GM12801 (cell line): ENCODE results near the gene RCCD1.

Experiments
- TF ChIP-seq, protein P1 (sequence below): IDR thresholded peaks from one replicate; pipeline ENCODE4 v1.5.1; 2011; ENCODE audit warnings: control low read depth; ENCODE audit not compliant: insufficient read length; ENCODE audit errors: extremely low read depth

Gene RCCD1

DNA sequence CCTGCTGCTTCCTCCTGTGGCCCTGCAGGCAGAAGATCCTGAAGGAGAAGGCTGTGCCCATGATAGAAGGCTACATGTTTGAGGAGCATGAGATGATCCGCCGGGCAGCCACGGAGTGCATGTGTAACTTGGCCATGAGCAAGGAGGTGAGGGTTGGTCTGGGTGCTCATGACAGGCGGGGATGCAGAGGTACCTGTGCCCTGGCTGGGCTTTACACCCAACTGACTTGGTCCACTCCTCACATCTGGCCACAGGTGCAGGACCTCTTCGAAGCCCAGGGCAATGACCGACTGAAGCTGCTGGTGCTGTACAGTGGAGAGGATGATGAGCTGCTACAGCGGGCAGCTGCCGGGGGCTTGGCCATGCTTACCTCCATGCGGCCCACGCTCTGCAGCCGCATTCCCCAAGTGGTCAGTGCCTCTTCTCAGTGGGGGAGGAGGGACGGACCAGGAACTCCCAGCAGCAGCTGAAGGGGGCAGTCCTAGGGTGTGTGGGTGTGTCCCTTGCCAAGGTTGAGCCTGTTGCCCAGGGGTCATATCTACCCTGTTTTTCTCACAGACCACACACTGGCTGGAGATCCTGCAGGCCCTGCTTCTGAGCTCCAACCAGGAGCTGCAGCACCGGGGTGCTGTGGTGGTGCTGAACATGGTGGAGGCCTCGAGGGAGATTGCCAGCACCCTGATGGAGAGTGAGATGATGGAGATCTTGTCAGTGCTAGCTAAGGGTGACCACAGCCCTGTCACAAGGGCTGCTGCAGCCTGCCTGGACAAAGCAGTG lies 1.6 kb upstream of the RCCD1 start:
- TF ChIP-seq, protein P1, sequence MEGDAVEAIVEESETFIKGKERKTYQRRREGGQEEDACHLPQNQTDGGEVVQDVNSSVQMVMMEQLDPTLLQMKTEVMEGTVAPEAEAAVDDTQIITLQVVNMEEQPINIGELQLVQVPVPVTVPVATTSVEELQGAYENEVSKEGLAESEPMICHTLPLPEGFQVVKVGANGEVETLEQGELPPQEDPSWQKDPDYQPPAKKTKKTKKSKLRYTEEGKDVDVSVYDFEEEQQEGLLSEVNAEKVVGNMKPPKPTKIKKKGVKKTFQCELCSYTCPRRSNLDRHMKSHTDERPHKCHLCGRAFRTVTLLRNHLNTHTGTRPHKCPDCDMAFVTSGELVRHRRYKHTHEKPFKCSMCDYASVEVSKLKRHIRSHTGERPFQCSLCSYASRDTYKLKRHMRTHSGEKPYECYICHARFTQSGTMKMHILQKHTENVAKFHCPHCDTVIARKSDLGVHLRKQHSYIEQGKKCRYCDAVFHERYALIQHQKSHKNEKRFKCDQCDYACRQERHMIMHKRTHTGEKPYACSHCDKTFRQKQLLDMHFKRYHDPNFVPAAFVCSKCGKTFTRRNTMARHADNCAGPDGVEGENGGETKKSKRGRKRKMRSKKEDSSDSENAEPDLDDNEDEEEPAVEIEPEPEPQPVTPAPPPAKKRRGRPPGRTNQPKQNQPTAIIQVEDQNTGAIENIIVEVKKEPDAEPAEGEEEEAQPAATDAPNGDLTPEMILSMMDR, result no peak

DNA sequence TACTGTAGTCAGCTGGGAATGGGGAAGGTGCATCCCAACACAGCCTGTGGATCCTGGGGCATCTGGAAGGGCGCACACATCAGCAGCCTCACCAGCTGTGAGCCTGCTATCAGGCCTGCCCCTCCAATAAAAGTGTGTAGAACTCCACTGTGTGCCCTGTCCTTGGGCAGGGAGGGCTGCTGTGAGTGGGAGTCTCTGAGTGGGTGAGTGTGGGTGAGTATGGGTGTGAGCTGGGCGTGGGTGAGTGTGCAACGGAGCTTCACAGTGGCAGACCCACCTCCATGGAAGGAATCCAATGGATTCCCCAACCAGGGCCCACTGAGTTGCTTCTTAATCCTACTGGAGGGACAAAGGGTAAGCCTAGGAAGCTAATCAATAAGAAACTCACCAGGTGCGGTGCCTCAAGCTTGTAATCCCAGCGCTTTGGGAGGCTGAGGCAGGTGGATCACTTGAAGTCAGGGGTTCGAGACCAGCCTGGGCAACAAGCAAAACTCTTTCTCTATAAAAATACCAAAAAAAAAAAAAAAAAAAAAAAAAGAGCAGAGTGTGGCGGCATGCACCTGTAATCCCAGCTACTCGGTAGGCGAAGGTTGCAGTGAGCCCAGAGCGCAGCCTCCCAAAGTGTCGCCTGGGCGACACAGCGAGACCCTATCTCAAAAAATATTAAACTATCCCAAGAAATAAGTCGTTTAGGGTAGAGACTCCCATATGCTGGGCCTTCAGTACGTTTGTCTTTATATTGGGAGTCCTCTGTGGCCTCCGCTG lies 555 bp upstream of the RCCD1 start:
- TF ChIP-seq, protein P1, result no peak

DNA sequence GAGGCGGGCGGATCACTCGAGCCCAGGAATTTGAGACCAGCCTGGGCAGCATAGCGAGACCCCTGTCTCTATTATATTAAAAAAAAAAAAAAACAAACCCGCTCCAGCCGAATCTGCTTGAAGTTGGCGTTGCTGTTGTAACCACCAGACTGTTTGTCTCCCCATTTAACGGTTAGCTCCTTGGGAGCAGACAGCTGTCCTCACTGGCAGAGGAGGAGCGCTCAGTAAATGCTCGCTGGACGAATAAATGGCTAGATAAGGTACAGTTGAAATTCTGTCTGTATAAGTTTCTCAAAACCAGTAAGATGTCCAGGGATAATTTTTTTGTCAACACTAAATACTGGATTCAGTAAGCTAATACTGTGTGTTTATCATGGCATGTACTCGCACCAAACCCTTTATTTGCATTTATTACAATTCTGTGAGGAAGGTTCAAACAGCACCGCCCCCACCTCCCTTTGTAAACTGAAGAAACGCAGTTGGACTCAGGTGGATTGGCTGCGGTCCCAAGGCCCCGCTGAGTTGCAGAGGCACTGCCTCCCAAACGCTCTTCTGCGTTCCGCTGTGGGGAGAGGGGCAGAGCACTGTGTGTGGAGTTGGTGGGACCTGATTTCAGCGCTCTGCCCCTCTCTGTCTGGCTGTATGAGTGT lies 1.1 kb downstream of the RCCD1 start:
- TF ChIP-seq, protein P1, result no peak

DNA sequence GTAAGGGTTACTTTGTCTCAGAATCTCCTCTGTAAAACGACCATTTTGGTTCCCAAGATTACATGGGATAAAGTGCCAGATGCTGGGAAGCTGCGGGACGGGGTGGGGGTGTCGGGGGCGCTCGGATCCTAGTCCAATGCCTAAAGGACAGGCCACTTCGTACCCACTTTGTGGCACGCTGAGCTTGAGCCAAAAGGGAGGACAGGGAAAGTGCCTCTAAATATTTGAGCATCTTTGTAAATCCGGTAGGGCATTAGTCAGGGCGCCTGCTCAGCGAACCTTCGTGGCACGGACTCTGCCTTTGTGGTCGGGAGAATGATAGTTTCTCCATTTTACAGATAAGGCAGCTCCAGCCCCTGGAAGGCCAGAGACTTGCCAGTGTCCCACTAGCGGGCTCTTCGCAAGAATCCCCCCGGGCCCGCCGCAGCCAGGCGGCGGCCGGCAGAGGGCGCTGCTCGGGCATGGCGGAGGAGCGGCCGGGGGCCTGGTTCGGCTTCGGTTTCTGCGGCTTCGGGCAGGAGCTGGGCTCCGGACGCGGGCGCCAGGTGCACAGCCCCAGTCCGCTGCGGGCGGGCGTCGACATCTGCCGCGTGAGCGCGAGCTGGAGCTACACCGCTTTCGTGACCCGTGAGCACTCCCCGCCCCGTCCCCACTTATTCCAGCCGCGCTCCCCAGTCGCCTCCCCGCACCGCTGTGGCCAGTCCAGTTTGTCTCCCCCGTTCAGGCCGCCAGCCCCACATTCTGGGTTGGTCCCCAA lies 1.8 kb downstream of the RCCD1 start:
- TF ChIP-seq, protein P1, result no peak

DNA sequence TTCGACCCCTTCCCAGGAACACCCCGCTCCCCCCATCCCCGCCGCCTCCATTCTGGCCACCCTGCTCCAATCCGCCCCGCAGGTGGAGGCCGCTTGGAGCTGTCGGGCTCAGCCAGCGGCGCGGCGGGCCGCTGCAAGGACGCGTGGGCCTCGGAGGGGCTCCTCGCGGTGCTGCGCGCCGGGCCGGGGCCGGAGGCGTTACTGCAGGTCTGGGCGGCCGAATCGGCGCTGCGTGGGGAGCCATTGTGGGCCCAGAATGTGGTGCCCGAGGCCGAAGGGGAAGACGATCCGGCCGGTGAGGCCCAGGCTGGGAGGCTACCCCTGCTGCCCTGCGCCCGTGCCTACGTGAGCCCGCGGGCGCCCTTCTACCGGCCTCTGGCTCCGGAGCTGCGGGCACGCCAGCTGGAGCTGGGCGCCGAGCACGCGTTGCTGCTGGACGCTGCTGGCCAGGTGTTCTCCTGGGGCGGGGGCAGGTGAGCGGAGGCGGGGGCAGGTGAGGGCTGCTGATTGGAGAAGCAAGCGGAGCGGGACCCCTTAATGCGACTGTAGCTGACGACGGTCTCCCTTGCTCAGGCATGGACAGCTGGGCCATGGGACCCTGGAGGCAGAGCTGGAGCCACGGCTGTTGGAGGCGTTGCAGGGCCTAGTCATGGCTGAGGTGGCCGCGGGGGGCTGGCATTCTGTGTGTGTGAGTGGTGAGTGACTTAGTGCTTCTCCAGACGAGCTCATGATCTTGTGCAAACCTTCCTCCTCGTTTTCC lies 2.5 kb downstream of the RCCD1 start:
- TF ChIP-seq, protein P1, result no peak

DNA sequence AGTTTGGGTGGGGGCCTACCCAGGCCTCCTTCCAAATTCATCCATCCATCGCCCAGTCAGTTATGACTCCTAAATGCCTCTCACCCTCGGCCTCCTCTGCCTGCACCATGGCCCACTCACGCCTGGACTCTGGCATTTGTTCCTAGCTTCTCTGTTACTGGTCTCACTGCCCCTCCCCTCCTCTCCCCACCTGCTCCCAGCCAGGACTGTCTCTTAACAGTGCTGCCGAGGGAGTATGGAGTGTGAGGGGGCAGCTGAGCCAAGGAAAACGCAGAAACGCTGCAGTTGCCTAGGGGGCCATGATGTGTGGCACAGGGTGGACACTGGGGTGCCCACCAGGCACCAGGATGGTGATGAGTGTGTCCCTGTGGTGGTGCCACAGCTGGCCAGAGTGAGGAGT lies 3.1 kb downstream of the RCCD1 start:
- TF ChIP-seq, protein P1, result no peak
